Endothelial cell of umbilical vein (primary cell): ENCODE measurements around the gene USP48.

Experiments
- CTCF ChIP-seq, 2 donors: IDR thresholded peaks; 1 replicate in 1 of 2; 2 replicates in 1 of 2; pipeline ENCODE4 v1.5.1; 2011; ENCODE audit warnings: low read length in 2 of 2, mild to moderate bottlenecking in 2 of 2, moderate library complexity in 2 of 2, control low read depth in 1 of 2, inconsistent platforms in 1 of 2, low read depth in 1 of 2; ENCODE audit not compliant: insufficient read depth in 1 of 2; ENCODE audit errors: extremely low read depth in 1 of 2
- EZH2 ChIP-seq: IDR thresholded peaks from 2 replicates; pipeline ENCODE4 v1.6.1; 2012; ENCODE audit warnings: borderline replicate concordance, low read depth, mild to moderate bottlenecking, moderate library complexity, low read length, inconsistent platforms; ENCODE audit not compliant: severe bottlenecking
- POLR2A ChIP-seq: IDR thresholded peaks from 2 replicates; pipeline ENCODE4 v1.6.1; 2012; ENCODE audit warnings: low read depth, mild to moderate bottlenecking, control low read depth, low read length

DNA sequence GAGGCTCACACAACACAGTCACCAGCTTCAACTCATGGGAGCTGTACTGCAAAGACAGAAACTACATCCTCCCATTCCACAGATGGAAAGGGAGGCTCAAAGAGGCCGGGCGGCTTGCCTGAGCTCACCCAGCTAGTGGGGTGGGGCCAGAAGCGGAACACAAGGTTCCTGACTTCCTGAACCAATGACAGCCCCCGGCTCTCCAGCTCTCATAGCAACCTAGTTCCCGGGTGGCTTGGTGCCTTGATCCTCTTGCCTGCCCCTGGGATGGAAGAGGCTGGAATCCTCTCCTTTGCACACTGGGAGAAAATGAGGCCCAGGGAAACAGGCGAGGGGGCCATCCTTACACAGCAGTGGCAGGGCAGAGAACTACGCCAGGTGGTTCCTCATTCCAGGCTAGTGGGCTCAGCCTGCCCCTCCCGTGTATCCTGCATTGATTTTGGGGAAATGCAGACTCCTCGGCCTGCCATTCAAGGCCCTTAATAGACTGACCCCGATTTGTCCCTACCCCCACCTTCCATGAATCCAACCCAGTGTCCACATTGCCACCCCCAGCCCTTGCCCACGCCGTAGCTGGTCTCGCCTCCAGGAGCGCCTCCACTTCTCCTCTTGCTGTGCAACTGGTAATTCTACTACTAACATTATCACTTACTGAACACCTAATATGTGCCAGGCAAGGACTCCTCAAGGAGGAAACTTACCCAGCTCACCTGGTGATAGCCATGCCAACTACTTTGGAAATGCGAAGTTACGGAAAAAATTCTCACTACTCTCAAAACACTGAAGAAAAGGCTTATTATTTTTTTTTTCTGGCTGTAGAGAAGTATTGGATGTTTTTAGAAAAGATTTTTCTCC, 118.8 kb downstream of the USP48 start:
- TF ChIP-seq EZH2 (no peak), POLR2A (no peak), CTCF (IDR thresholded peaks at IDR 0.05; ENCODE audit: extremely low read depth in 1 of 2, insufficient read depth in 1 of 2, low read depth in 1 of 2, low read length in 2 of 2) (no peak)
